ENCODE data around the gene MAT2A. TPM values are rescaled to one million over a fixed set of nuclear protein-coding genes. Genes with fewer than 3 reads are reported as not detected.
A peak's percentile ranks its signal among the peaks of the same experiment; 100 is the strongest.
"Not testable (repeated sequence)": the region's sequence is repeated elsewhere in the genome, so short reads cannot be mapped to it uniquely, and the experiment has no call there.

The MAT2A gene
- total and polyA plus RNA-seq, 2 of the 8 experiments (the other 6 are each of a cell fraction or from before 2014, with no cell fraction given): 255 to 307 TPM

DNA sequence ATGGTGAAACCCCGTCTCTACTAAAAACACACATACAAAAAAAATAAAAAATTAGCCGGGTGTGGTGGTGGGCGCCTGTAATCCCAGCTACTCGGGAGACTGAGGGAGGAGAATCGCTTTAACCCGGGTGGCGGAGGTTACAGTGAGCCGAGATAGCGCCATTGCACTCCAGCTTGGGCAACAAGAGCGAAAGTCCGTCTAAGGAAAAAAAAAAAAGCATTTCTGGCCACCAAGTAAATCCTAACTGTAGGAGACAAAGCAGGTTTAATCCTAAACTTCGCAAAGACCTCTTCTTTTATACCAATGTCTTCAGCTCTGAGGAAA is 21.4 kb downstream of the MAT2A start:
- H2BK12ac ChIP-seq (ENCODE audit: low read depth, low read length); H4K5ac ChIP-seq (ENCODE audit: insufficient read length, low read depth, low read length); H3K18ac ChIP-seq (ENCODE audit: extremely low read depth, low read length); H3K9me3 ChIP-seq (ENCODE audit: insufficient read depth in 2 of 2, low read depth in 1 of 2, low read length in 1 of 2); H4K8ac ChIP-seq (ENCODE audit: extremely low read depth, insufficient read depth, low read length); H2BK20ac ChIP-seq (ENCODE audit: low read length); H3K56ac ChIP-seq (replicated peaks; ENCODE audit: insufficient read length, low read depth, low read length); H3K14ac ChIP-seq (ENCODE audit: insufficient read length); H3K23ac ChIP-seq (ENCODE audit: insufficient read length); H2BK5ac ChIP-seq (ENCODE audit: low read depth, low read length); FAIRE-seq; H3K23me2 ChIP-seq (ENCODE audit: low read depth, low read length); H3K79me1 ChIP-seq (ENCODE audit: low read depth, low read length); H3K4me1 ChIP-seq (replicated peaks in 1 of 4; ENCODE audit: control insufficient read depth in 3 of 4, insufficient read depth in 4 of 4, low read length in 3 of 4); H2BK15ac ChIP-seq (ENCODE audit: low read length); H2BK120ac ChIP-seq (replicated peaks; ENCODE audit: low read depth, low read length); DNase-seq (ENCODE audit: low read depth in 1 of 2, low spot score in 2 of 2); H2AFZ ChIP-seq (ENCODE audit: low read length); H2AK5ac ChIP-seq (ENCODE audit: low read depth, low read length); H4K91ac ChIP-seq (replicated peaks; ENCODE audit: insufficient read length, low read length); H3K4ac ChIP-seq (replicated peaks; ENCODE audit: insufficient read length, low read depth, low read length); H4K20me1 ChIP-seq (replicated peaks in 1 of 2; ENCODE audit: control insufficient read depth in 1 of 2, insufficient read depth in 2 of 2, low read length in 2 of 2); H3K27me3 ChIP-seq (replicated peaks in 1 of 4; ENCODE audit: control insufficient read depth in 3 of 4, extremely low read depth in 1 of 4, insufficient read depth in 3 of 4, low read length in 3 of 4); H3K27ac ChIP-seq (ENCODE audit: low read depth, low read length): not testable (repeated sequence)
- CTCF ChIA-PET (ENCODE audit: partially characterized antibody): interaction anchor here (0.8 to 3.6 kb wide), 6 partner anchors 9 to 169 kb away, joined by 3 to 20 read pairs (median 4); no protein-coding TSS in a partner anchor
- peak overlapping the region; percentile 84 to 96 for H3K4me2 ChIP-seq (ENCODE audit: insufficient read depth in 1 of 2, low read depth in 2 of 2, low read length in 2 of 2)
- H3K36me3 ChIP-seq (ENCODE audit: control insufficient read depth in 2 of 4, insufficient read depth in 4 of 4, low read length in 3 of 4): peaks cover 3 to 15% (median 8%) of the 10 kb centered on the region in 4 experiments; a peak in 7 of 8 replicates
- POLR2A ChIA-PET (ENCODE audit: partially characterized antibody): interaction anchor here (0.6 to 38.6 kb wide), 15 partner anchors 10 to 1144 kb away, joined by 3 to 1889 read pairs (median 5); partner anchors contain the start of genes C2orf68, CAPG, MAT2A and RNF181
- peaks cover 0 to 18% of the 10 kb centered on the region in 2 experiments; a peak in 2 of 4 replicates for H3K79me2 ChIP-seq (ENCODE audit: control insufficient read depth in 1 of 2, insufficient read depth in 2 of 2, low read length in 2 of 2)
- peak overlapping the region in 1 of 4 experiments; percentile 79; a peak in 1 of 7 replicates for H3K9ac ChIP-seq (replicated peaks in 1 of 4; ENCODE audit: extremely low read depth in 1 of 4, low read depth in 3 of 4, low read length in 3 of 4)
- 90% methylated on average over 12 of the region's 12 CpGs; no CpG with 5 or more reads in 1 of the 2 experiments for WGBS, 2 experiments (ENCODE audit: extremely low coverage in 1 of 2, insufficient coverage in 1 of 2, insufficient read length in 1 of 2, insufficient replicate concordance in 2 of 2, low coverage in 1 of 2, low lambda C conversion rate in 2 of 2, missing lambda C conversion rate in 1 of 2)
- peak overlapping the region; percentile 68 to 90 (median 88); a peak in 6 of 8 replicates for H3K4me3 ChIP-seq (ENCODE audit: extremely low read depth in 1 of 4, insufficient read depth in 2 of 4, low read depth in 3 of 4, low read length in 4 of 4)

Data from H1 (cell line).